Cerebellar cortex (tissue), 1 donor: ENCODE data around the gene MXI1.

Experiments
- DNase-seq: peaks from one replicate; pipeline ENCODE4 v3.0.0-alpha.2; 2015; ENCODE audit warnings: low spot score

Gene MXI1

GRCh38 chr10:110276603-110277002 lies 69.2 kb downstream of the MXI1 start:
- no peak for DNase-seq

DNA sequence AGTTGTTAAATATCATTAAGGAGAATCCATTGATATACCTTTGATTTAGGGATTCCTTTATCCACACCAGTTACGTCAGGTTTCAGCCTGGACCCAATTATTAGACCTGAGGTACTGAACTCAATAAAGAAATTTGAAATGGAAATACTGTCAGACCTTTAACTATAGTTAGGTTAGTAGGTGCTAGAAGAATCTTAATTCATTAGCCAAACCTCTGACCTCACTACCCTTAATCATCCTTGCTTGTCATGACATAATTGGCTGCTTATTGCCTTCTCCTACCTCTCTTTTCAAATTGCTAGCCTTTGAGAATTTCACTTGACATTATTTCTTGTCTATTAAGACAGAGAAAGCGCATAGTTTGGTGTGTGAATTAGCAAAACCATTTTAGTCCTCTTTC lies 70.2 kb downstream of the MXI1 start:
- DNase-seq = no peak

- no peak for DNase-seq
Measured at GRCh38 chr10:110278562-110279406, 71.4 kb downstream of the MXI1 start.

DNA sequence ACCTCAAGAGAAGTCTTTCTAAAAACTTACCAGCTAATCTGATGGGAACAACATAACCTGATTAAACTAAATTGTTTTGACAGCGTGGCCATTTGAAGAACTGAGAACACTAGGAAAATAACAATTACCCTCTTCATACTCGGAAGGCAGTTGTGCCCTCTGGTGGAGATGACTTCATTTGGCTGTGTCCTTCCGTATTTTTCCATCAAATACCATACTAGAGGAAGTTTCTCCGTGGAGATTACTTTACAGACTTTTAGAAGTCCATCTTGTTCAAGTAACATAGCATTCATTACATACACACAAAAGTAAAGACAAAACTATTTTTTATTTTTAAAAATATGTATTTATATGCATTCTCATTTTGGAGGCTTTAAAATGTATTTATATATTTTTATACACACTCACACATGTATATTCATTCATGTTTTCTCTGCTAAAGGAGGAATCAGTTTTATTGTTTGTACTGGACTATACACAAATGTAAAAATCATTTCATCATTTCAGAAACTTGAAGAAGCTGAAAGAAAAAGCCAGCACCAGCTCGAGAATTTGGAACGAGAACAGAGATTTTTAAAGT lies 72.1 kb downstream of the MXI1 start:
- DNase-seq = peak; percentile 88

- no peak for DNase-seq
Measured at GRCh38 chr10:110284262-110284661, 76.9 kb downstream of the MXI1 start.

DNA sequence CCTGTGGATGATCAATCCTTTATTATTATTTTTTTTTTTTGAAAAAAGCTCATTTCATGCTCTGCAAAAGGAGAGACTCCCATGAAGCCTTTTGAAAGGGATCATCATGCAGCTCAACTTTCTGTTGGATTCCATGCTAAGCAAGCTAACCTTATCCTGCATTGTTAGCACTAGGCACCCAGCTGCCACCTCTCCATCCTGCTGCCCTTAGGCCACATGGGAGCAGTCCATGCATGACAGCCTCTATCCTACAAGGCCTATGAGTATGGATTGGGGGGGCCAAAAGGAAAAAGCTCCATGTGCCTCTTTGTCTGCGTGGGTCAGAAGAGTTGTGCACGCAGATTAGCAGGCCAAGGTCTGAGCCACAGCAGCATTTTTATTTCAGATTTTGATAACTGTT lies 78.1 kb downstream of the MXI1 start:
- no peak for DNase-seq

- no peak for DNase-seq
Measured at GRCh38 chr10:110286841-110287240, 79.4 kb downstream of the MXI1 start.

GRCh38 chr10:110296966-110297365 lies 89.6 kb downstream of the MXI1 start:
- no peak for DNase-seq

GRCh38 chr10:110300486-110300986 lies 93.1 kb downstream of the MXI1 start:
- DNase-seq = no peak

DNA sequence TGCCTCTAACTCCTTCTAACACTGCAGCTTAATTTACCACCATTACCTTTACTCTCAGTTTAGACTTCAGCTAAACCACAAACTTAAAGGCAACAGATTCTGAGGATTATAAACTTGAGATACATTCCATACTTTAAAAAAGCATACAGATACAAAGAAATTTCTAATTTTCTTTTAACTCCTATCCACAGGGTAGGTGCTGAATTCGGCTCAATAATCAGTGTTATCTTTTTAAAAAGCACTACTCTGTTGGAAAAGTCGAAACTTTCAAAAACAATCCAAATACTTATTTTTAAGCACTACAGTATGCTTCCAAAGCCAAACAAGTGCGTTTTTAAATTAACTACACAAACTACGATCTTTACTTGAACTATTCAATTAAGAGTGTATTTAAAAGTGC lies 96.3 kb downstream of the MXI1 start:
- no peak for DNase-seq

GRCh38 chr10:110304394-110304779 lies 97.0 kb downstream of the MXI1 start:
- DNase-seq = no peak

GRCh38 chr10:110304780-110305421 lies 97.5 kb downstream of the MXI1 start, which contains the start of gene SMNDC1:
Gene SMNDC1, minus strand, starts transcription at chr10:110304920. Its CDS starts 1,333 bp downstream, at chr10:110303587.
- peak; percentile 99 for DNase-seq

GRCh38 chr10:110305767-110306451 lies 98.5 kb downstream of the MXI1 start:
- DNase-seq = peak; percentile 91

- DNase-seq = no peak
Measured at GRCh38 chr10:110306452-110306768, 99.0 kb downstream of the MXI1 start.

GRCh38 chr10:110307805-110308204 lies 100.4 kb downstream of the MXI1 start:
- no peak for DNase-seq

DNA sequence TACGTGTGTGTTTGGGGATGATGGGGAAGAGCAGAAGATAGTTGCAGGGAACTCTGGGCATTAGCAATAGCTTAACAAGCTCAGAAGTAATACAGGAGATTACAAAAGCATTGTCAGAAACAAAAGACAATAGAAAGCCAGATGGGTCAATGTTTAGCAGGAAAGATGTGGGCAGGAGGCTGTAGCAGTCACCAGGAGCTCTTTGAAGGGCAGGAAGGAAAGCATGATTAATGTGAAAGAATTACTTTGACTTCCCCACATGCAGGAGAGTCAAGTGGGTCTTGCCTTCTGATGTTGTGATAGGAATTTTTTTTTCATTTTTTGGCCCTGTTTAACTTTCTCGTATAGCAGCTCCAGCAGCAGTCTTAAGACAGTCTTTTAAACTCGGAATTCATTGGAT lies 103.3 kb downstream of the MXI1 start:
- DNase-seq = no peak

DNA sequence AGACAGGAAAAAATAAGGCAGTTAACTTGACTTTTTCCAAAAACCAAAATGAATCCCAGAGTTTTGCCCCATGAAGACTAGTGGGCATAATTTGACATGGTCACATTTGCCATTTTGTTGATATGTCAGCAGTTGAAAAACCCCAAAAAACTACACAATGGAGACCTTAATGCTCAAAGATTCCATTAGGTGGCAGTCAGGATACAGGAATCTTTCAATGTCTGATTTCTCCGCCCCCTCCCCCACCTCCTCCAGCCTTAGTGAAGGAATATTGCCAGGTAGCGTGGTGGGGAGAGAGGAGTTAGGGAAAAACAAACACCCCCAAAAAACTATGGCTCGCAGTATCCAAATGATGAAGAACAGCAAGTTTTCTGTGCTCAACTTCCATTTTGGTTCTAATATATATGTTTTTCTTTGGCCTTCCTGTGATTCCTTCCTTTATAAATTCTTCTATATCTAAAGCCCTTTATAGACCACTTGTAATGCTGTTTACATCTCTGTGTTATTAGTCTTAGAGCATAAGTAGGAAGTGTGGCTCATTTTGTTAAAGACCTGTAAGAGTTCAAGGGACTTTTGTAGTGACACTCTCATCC lies 104.0 kb downstream of the MXI1 start:
- peak; percentile 82 for DNase-seq

- no peak for DNase-seq
Measured at GRCh38 chr10:110312206-110312605, 104.8 kb downstream of the MXI1 start.

DNA sequence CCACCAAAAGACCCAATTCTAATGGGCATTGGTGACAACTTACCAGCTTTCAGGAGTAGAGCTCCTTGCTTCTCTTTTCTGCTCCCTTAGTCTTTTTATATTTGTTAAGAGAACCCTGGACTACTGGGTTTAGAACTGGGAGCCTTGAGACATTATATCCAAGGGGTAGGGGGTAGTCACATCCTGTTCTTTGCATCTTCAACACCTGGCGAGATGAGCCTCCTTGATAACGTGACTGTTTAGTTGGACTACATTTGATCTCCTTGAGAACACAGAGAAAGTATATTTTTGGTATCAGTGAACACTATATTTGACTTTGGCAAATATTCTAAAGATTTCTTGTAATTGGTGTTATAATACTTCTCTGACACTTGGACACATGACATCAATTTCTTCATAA lies 106.3 kb downstream of the MXI1 start:
- no peak for DNase-seq

DNA sequence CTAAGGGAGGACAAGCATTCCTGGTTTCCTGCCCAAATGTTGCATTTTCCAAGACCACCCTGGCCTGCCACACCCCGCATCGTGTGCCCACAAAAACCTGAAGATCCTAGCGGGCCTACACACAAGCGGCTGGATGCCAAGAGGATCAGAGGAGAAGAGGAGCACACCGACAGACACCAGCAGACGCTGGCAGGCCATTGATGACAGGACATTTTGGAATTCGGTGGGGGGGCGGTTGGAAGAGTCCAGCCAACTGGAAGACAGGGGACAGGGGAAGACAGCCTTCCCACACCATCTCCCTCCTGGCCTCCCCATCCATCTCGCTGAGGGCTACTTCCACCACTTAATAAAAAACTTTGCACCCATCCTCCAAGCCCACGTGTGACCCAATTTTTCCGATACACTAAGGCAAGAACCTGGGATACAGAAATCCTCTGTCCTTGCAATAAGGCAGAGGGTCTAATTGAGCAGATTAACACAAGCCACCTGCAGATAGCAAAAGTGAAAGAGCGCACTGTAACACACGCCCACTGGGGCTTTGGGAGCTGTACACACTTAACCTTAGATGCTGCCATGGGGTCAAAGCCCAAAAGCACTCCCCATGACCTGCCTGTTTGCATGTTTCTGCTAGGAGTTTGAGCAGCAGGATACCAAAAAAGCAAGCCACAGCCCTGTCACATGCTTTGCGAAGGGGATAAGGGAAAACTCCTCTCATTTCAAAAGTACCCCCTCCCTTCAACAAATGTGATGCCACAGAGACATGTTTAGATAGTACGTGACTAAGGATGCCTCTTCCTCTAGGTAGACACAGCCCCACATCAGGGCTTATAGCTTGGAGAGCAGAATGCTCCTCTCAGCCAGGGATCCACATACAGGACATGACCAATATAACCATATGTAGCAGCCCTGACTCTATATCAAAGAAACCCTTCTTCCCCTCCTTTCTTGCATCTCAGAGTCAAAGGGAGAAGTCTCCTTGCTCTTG lies 110.8 kb downstream of the MXI1 start:
- DNase-seq = no peak
